DMS114 treated with DMSO at 0.1 percent for 48 hours (cell line): Measurements from ENCODE around the gene AGBL4.

Experiments
- DNase-seq: peaks from one replicate; lab custom pipeline; 2025; ENCODE audit not compliant: unreplicated experiment; lab: John Stamatoyannopoulos, UW

Gene AGBL4

GRCh38 chr1:49723662-49724061 lies 300.1 kb downstream of the AGBL4 start:
- DNase-seq, result no peak

DNA sequence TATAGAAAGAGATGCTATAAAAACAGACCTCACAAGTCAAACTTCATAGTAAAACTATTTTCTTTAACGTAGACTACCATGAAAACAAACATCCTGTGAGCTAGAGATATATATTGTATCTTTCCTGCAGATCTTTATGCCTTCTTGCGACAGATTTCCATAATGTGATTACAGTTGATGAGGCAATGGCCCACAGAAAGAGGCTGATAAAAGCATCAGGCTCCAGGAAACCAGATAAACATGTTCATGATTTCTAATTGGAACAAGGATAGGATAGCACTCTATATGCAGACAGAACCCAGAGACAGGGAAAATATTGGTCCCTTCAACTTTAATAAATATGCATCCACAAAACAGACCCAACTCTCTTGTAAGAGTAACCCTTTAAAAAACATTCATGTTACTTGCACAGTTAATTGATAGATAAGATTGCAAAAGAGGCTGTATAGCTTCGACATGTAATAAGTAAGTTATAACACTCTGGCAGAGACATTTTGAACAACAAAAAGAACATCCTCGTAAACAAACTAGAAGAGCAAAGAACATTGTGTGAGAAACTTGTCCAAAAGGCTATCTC lies 329.4 kb downstream of the AGBL4 start:
- DNase-seq, result no peak

- no peak for DNase-seq
These were observed 337.6 kb downstream of the AGBL4 start for GRCh38 chr1:49686107-49686506.

- no peak for DNase-seq
These were observed 346.0 kb downstream of the AGBL4 start for GRCh38 chr1:49677706-49678105.

DNA sequence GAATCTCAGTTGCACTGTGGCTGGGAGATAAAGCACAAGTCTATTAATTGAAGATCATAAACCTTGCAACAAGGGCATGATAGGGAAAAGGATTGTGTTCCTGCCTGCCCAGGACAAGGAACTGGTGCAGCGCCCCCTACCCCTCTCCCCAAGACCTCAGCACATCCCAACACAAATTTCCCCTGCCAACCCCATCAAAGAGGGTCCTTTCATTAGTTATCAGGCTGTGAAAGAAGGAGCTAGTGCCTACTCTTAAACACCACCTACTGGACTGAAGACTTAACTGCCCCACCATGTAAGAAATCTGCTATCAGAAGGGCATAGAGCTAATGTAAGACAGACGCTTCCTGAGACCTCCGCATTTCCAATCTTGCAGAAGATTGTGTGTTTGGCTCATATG lies 372.6 kb downstream of the AGBL4 start:
- DNase-seq, result no peak

DNA sequence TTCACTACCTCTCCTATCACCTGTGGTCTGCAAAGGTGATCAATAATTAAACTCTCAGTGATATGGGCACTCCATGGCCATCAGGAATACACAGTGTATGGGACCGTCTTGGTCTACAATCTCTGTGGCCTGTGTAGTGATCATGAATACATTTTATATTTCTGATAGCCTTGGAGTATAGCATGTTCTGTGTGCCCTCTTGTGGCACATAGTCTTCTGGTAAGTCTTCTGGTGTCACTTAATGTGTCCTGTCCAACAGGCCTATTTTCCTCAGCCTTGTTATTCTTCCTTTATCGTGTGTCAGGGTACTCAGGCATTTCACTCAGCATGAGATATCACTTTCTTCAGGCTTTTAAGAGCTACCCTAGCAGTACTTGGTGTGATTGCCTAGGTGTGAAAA lies 393.6 kb downstream of the AGBL4 start:
- no peak for DNase-seq

GRCh38 chr1:49627781-49628180 lies 396.0 kb downstream of the AGBL4 start:
- no peak for DNase-seq

GRCh38 chr1:49626472-49626871 lies 397.3 kb downstream of the AGBL4 start:
- no peak for DNase-seq

GRCh38 chr1:49622877-49623276 lies 400.9 kb downstream of the AGBL4 start:
- DNase-seq, result no peak

DNA sequence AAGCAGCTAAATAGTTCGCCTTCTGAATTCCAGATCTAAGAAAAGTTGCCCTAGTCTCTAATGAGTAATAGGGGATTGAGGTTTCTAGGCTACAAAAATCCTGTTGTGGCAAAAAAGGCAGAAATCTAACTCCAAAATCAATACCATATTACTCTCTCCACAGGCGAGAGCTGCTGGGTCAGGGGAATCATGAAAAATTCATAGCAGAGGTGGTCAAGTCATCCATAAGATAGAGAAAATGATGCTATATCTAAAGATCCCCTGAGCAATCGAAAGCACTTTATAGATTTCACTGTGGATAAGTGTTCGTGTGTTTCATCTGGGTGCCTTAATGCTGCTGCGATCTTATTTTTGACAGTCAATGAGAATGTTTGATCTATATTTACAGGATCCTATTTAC lies 417.7 kb downstream of the AGBL4 start:
- DNase-seq, result no peak

DNA sequence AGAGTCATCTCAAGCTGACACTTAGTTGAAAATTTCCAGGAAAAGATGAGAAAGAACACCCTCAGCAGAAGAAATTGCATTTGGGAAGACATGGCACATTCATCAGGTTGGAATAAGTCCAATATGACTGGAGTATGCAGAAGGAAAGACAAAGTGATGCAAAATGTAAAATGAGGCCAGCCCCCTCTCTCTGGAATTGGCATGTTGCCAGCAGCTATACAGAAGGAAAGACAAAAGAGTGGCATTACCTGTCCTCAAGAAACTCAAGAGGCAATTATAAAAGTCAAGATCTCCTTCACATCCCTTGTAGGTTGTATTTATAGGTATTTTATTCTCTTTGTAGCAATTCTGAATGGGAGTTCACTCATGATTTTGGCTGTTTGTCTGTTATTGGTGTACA lies 426.3 kb downstream of the AGBL4 start:
- DNase-seq, result no peak

DNA sequence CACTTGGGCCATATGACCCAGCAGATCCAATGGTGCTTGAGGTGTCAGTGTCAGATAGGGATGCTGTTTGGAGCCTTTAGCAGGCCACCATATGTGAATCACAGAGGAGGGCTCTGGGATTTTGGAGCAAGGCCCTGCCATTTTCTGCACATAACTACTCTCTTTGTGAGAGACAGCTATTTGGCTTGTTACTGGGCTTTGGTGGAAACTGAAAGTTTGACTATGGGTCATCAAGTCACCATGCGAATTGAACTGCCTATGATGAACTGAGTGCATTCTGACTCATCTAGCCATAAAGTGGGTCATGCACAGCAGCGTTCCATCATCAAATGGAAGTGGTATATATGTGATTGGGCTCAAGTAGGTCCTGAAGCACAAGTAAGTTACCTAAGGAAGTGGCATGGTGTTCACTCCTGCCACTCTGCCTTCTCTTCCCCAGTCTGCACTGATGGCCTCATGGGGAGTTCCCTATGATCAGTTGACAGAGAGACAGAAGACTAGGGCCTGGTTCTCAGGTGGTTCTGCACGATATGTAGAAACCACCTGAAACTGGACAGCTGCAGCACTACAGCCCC lies 447.3 kb downstream of the AGBL4 start:
- DNase-seq, result no peak

DNA sequence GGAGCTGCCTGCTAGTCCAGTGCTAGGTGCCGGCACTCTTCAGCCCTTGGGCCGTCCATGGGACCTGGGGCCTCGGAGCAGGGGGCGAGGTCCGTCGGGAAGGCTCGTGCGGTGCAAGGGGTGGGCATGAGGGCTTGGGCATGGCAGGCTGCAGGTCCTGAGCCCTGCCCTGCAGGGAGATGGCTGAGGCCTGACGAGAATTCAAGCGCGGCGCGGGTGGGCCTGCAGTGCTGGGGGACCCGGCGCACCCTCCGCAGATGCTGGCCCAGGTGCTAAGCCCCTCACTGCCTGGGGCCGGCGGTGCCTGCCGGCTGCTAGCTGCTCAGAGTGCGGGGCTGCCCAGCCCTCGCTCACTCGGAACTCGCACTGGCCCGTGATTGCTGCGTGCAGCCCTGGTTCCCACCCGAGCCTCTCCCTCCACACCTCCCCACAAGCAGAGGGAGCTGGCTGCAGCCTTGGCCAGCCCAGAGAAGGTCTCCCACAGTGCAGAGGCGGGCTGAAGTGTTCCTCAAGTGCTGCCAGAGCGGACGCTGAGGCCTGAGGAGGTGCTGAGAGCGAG lies 467.0 kb downstream of the AGBL4 start:
- no peak for DNase-seq

GRCh38 chr1:49552101-49552500 lies 471.7 kb downstream of the AGBL4 start:
- no peak for DNase-seq

GRCh38 chr1:49544615-49545014 lies 479.1 kb downstream of the AGBL4 start:
- no peak for DNase-seq

- DNase-seq, result no peak
These were observed 482.5 kb downstream of the AGBL4 start for GRCh38 chr1:49541096-49541752.

DNA sequence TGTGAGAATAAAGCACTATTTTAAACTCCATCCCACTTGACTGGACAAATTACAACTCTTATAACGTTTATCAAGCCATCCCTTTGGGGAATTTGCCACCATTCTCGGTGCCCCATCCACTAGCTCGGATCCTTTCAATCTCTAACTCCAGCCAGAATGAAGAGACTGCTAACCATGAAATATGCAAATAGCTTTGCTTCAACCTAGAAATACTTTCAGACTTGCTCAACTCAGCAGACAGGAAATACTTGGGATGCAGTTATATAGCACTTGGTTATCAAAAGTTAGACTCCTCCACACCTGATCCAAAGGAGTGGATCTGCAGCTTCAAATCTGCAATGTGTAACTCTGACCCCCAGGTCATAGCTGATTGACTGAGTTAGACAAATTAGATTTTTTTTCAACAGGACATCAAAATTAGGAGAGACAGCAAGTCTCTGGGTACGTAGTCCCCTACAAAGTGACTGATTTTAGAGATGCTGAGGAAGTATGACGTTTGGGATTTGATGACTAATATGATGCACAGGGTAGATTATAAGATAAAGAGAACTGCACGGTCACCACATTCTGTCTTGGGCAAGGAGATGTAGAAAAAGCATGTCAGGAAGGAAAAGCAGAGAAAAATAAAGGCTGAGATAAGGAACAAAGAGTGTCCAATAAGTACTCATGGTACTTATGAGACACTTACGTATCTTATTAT lies 496.0 kb downstream of the AGBL4 start:
- DNase-seq, result no peak

- no peak for DNase-seq
These were observed 497.1 kb downstream of the AGBL4 start for GRCh38 chr1:49526672-49527071.

- DNase-seq, result no peak
These were observed 500.0 kb downstream of the AGBL4 start for GRCh38 chr1:49523764-49524163.

GRCh38 chr1:49466961-49467360 lies 556.8 kb downstream of the AGBL4 start:
- no peak for DNase-seq

DNA sequence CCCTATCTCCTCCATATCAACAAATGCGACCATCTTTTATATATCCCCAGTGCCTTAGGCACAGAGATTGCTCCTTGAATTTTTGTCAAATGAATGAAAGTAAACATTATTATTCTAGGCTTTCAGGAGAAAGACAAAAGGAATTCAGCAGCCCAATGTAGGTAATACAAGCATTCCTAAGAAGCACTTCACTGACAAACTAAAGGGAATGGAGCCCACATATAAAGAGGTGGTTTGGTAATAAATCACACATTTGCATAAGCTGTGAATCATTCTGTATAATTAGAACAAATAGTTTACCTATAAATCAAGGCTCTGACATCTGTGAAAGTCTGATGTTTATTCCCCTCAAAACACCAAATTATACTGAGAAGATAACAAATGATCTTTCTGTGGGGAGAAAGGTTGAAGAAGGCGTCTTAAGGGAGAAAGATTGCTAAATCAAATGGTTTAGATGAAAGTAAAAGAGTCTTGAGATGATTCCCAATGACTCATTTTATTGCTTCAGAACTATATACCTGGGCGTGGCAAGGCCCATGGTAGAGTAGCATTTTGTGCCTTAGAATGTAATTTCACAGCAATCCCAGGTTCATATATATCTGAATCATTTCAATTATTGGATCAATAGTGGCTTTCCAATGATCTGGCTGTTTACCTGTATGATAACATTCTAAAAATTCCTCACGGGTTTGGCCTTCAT lies 558.1 kb downstream of the AGBL4 start:
- no peak for DNase-seq
